Kidney (tissue), 14 donors: ENCODE data around the gene ZNF580. TPM values are rescaled to one million over a fixed set of nuclear protein-coding genes. Genes with fewer than 3 reads are reported as not detected.

ENCODE experiments used
- DNase-seq, 5 donors: peaks; one replicate each; pipeline ENCODE4 v3.0.0-alpha.2; 2013 to 2020
- FAIRE-seq: peaks from 2 replicates; lab custom pipeline; 2012; peaks lifted over from hg19 to GRCh38; lab: Jason Lieb, UNC
- H3K27ac ChIP-seq, 2 donors: one replicate each; pipeline ENCODE4 v1.7.0; 2013; ENCODE audit warnings: low read depth in 2 of 2, low read length in 2 of 2, inconsistent platforms in 1 of 2
- H3K27me3 ChIP-seq: one replicate; pipeline ENCODE4 v1.7.1; 2013; ENCODE audit warnings: low read length, inconsistent platforms; ENCODE audit not compliant: control insufficient read depth, insufficient read depth
- H3K36me3 ChIP-seq, 3 donors: one replicate each; pipeline versions ENCODE4 v1.7.0 to v1.7.1; 2013; ENCODE audit warnings: low read length in 3 of 3, control low read depth in 1 of 3, inconsistent platforms in 1 of 3; ENCODE audit not compliant: insufficient read depth in 3 of 3, control insufficient read depth in 2 of 3
- H3K4me1 ChIP-seq, 3 donors: one replicate each; pipeline versions ENCODE4 v1.7.0 to v1.7.1; 2013; ENCODE audit warnings: low read length in 3 of 3, inconsistent platforms in 1 of 3, low read depth in 1 of 3; ENCODE audit not compliant: control insufficient read depth in 2 of 3, insufficient read depth in 2 of 3
- H3K4me3 ChIP-seq, 3 donors: one replicate each; pipeline versions ENCODE4 v1.7.0 to v1.8.1; 2013; ENCODE audit warnings: low read length in 3 of 3, control low read depth in 1 of 3, inconsistent platforms in 1 of 3
- H3K9ac ChIP-seq, 3 donors: one replicate each; pipeline versions ENCODE4 v1.7.0 to v1.7.1; 2013; ENCODE audit warnings: low read length in 3 of 3, control low read depth in 1 of 3, inconsistent platforms in 1 of 3
- H3K9me3 ChIP-seq, 3 donors: one replicate each; pipeline versions ENCODE4 v1.7.0 to v1.7.1; 2013; ENCODE audit warnings: low read length in 3 of 3, control low read depth in 1 of 3, inconsistent platforms in 1 of 3; ENCODE audit not compliant: control insufficient read depth in 2 of 3, insufficient read depth in 1 of 3
- intact Hi-C: fragments of 100-400 bp; cut with DNase I; formaldehyde crosslinking; loops from one replicate; pipeline ENCODE4 v1.11.1; 2022
- polyA plus RNA-seq: library from polyadenylated mRNA; stranded (reverse); fragments of 350-450 nt; fragmentation: Illumina TruSeq; extraction: RNeasy Lipid Tissue Mini Kit (QIAGEN cat#74804); gene quantifications from one replicate; pipeline ENCODE4 v1.2.3, GENCODE V29; 2014; ENCODE audit warnings: low read depth, low replicate concordance; ENCODE audit not compliant: insufficient read depth
- total RNA-seq: library from RNA; stranded (reverse); fragmentation: NEBNext Ultra II Directional; extraction: Animal tissue kit (Norgen Biotek cat#: 25700); gene quantifications from one replicate; pipeline ENCODE4 v1.2.1, GENCODE V29; 2021
- TF ChIP-seq, protein P1 (sequence below): IDR thresholded peaks from 3 replicates; pipeline ENCODE4 v1.5.1; 2012; ENCODE audit warnings: mild to moderate bottlenecking, moderate library complexity, borderline replicate concordance; ENCODE audit not compliant: insufficient read depth; ENCODE audit errors: extremely low read depth
- donor health status: control.
- donor health status: control.
- donor health status: control.
- donor health status: control.
- donor health status: control.
- donor health status: DM: yes; HTN: yes; CAD: no.
- donor health status: Normal renal cell carcinoma (clear cell type).

ZNF580 gene
- total and polyA plus RNA-seq, 2 donors from 2014 or later, result 47.0 to 56.8 TPM

DNA sequence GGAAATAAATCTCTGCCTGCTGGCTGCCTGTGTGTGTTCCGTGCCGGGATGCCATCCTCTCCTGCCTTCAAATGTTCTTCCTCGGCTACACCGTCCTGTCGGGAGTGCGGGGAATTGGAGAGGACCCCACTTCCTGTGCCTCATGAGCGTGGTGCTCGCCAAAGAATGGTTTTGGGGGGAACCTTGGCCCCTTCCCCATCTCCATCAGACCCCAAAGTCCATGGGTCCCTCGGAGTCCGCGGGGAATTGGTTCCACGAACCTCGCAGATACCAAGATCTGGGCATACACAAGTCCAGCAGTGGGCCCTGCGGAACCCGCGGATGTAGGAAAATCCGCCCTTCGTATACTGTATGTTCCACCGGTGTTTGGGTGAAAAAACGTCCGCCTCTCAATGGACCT is 37.7 kb upstream of the ZNF580 start:
- TF ChIP-seq, protein P1, sequence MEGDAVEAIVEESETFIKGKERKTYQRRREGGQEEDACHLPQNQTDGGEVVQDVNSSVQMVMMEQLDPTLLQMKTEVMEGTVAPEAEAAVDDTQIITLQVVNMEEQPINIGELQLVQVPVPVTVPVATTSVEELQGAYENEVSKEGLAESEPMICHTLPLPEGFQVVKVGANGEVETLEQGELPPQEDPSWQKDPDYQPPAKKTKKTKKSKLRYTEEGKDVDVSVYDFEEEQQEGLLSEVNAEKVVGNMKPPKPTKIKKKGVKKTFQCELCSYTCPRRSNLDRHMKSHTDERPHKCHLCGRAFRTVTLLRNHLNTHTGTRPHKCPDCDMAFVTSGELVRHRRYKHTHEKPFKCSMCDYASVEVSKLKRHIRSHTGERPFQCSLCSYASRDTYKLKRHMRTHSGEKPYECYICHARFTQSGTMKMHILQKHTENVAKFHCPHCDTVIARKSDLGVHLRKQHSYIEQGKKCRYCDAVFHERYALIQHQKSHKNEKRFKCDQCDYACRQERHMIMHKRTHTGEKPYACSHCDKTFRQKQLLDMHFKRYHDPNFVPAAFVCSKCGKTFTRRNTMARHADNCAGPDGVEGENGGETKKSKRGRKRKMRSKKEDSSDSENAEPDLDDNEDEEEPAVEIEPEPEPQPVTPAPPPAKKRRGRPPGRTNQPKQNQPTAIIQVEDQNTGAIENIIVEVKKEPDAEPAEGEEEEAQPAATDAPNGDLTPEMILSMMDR, result no peak
- Histone ChIP-seq H3K9ac (no peak overlapping the region), H3K9me3 (no peaks in the 10 kb centered on the region), H3K4me1 (peaks cover 0 to 20% (median 3%) of the 10 kb centered on the region in 3 donors), H3K36me3 (peaks cover 0 to 3% (median 0%) of the 10 kb centered on the region in 3 donors), H3K27ac (no peak overlapping the region), H3K4me3 (no peak overlapping the region), H3K27me3 (no peaks in the 10 kb centered on the region)
- DNase-seq (peak in 1 of 5 donors; percentile 82), FAIRE-seq (no peak)
- intact Hi-C loops, result no loop called here

DNA sequence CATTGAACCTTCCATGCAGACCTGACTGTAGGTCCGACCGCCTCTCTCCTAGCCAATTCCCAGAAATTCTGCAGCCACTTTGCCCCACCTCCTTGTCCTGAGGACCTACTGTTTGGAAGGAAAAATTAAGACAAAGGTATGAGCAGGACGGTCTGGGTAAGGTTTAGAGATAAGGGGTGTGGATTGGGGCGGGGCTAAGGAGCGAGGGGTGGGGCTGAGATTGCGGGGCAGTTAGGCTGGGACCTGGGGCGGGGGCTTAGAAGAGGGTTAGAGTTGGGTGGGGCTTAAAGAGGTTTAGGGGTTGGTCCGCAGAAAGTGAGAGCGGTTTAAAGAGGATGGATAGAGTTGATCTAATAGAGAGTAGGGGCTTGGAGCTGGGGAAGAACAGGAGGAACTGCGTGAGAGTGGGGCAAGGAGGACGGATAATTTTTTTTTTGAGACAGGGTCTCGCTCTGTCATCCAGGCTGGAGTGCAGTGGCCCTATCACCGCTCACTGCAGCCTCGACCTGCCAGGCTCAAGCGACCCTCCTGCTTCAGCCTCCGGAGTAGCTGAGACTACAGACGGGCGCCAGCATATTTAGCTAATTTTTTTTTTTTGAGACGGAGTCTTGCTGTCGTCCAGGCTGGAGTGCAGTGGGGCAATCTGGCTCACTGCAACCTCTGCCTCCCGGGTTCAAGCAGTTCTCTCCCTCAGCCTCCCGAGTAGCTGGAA is 37.1 kb upstream of the ZNF580 start:
- intact Hi-C loops, result no loop called here
- TF ChIP-seq, protein P1, result no peak
- no peak overlapping the region for H3K27ac ChIP-seq
- peaks cover 0 to 20% (median 3%) of the 10 kb centered on the region in 3 donors for H3K4me1 ChIP-seq
- DNase-seq, result peak in 1 of 5 donors; percentile 75
- peaks cover 0 to 3% (median 0%) of the 10 kb centered on the region in 3 donors for H3K36me3 ChIP-seq
- H3K4me3 ChIP-seq, result no peak overlapping the region
- H3K9ac ChIP-seq, result no peak overlapping the region
- H3K9me3 ChIP-seq, result no peaks in the 10 kb centered on the region
- no peak for FAIRE-seq
- H3K27me3 ChIP-seq, result no peaks in the 10 kb centered on the region

DNA sequence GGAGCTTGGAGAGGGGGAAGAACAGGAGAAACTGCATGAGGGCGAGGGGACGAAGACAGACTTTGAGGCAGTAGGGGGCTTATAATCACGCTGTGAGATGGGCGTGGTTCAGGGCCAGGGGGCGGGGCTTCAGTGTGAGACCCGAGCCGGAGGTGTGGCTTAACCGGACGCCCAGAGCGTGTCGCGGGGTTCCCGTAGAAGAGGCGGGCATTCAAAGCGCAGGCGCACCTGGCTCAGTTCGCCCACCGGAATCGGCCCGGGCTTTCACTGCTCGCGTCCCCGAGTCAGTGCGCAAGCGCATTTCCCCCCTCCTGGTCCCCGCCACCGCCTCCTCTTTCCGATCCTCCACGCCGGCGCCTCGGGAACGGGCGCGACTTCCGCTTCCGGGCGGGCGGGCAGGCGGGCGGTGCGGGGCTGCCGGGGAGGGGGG is 35.6 kb upstream of the ZNF580 start:
- intact Hi-C loops, result no loop called here
- Histone ChIP-seq H3K4me1 (peaks cover 0 to 20% (median 3%) of the 10 kb centered on the region in 3 donors), H3K9me3 (no peaks in the 10 kb centered on the region), H3K27ac (peak overlapping the region; percentile 92 to 98), H3K9ac (peak overlapping the region in 2 of 3 donors; percentile 27 to 60), H3K4me3 (peak overlapping the region; percentile 66 to 89 (median 75)), H3K36me3 (peaks cover 0 to 3% (median 0%) of the 10 kb centered on the region in 3 donors), H3K27me3 (no peaks in the 10 kb centered on the region)
- TF ChIP-seq, protein P1, result no peak
- DNase-seq (peak; percentile 99 to 100 (median 99)), FAIRE-seq (no peak)
